ENCODE data around the gene FMO5.

FMO5 gene

DNA sequence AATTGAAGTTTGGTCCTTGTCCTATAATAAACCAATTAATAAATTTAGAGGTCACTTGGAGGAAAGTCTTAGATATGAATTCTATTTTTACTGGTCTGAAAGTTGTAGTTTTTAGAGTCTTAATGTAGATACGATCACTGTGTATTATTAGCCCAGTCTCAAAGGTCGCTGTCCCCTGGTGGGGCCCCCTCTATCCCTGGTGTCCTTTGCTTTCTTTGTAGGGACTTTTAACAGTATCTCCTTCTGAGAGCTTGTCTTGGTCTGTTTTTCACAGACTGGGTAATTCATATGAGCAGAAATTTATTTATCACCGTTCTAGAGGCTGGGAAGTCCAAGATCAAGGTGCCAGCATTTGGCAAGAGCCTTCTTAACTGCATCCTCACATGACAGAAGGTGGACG lies 35.8 kb upstream of the FMO5 start (continued):
- TF ChIP-seq, protein P1, sequence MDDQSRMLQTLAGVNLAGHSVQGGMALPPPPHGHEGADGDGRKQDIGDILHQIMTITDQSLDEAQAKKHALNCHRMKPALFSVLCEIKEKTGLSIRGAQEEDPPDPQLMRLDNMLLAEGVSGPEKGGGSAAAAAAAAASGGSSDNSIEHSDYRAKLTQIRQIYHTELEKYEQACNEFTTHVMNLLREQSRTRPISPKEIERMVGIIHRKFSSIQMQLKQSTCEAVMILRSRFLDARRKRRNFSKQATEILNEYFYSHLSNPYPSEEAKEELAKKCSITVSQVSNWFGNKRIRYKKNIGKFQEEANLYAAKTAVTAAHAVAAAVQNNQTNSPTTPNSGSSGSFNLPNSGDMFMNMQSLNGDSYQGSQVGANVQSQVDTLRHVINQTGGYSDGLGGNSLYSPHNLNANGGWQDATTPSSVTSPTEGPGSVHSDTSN (CRISPR knock-in tag; IDR thresholded peaks at IDR 0.05) = no peak
- no peak for TF ChIP-seq ZNF366 (tag by site-specific recombination; conservative IDR thresholded peaks at IDR 0.05)
- no peak for TF ChIP-seq ZNF768 (tag by site-specific recombination; IDR thresholded peaks at IDR 0.05)

DNA sequence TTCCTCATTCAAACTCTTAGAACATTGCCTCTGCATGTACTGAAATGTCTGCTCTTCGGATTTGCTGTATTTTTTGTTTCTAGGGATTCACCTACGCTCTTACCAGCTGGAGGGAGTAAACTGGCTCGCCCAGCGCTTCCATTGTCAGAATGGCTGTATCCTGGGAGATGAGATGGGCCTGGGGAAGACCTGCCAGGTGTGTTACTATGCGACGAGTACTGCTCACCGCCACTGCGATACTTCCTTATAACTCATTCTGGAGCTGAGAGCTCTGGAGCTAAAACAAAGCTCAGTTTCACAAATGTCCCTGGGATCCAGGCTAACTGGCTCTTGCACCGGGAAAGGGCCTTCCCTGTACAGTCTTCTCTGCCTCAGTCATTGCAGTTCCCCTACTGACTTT lies 27.4 kb upstream of the FMO5 start:
- H3K4me3 ChIP-seq (ENCODE audit: low read depth, low read length) = no peak overlapping the region
- H3K27ac ChIP-seq (ENCODE audit: extremely low read depth, low read depth, low read length) = no peak overlapping the region
- H3K9me3 ChIP-seq (ENCODE audit: control insufficient read depth, insufficient read depth, low read depth, low read length) = no peaks in the 10 kb centered on the region
- ChIA-PET CTCF (interaction anchor here (1.3 to 2.2 kb wide), 2 partner anchors 9 to 21 kb away, joined by 6 to 8 read pairs; no protein-coding TSS in a partner anchor), POLR2A (no interaction called here)
- H3K36me3 ChIP-seq (ENCODE audit: control insufficient read depth in 2 of 2, insufficient read depth in 1 of 2, low read length in 2 of 2) = peaks cover 0 to 45% of the 10 kb centered on the region in 2 experiments; a peak in 2 of 3 replicates
- no peak for TF ChIP-seq ZNF76 (tag by site-specific recombination; IDR thresholded peaks at IDR 0.05; ENCODE audit: borderline replicate concordance, low read depth)
- TF ChIP-seq ZNF561 (tag by site-specific recombination; IDR thresholded peaks at IDR 0.05; ENCODE audit: borderline replicate concordance) = no peak
- no peak for TF ChIP-seq ZNF214 (tag by site-specific recombination; IDR thresholded peaks at IDR 0.05; ENCODE audit: borderline replicate concordance)
- no peak for TF ChIP-seq ZNF2 (tag by site-specific recombination; IDR thresholded peaks at IDR 0.05)
- TF ChIP-seq, protein P2, sequence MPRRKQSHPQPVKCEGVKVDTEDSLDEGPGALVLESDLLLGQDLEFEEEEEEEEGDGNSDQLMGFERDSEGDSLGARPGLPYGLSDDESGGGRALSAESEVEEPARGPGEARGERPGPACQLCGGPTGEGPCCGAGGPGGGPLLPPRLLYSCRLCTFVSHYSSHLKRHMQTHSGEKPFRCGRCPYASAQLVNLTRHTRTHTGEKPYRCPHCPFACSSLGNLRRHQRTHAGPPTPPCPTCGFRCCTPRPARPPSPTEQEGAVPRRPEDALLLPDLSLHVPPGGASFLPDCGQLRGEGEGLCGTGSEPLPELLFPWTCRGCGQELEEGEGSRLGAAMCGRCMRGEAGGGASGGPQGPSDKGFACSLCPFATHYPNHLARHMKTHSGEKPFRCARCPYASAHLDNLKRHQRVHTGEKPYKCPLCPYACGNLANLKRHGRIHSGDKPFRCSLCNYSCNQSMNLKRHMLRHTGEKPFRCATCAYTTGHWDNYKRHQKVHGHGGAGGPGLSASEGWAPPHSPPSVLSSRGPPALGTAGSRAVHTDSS (tag by site-specific recombination; IDR thresholded peaks at IDR 0.05) = no peak
- TF ChIP-seq EGR2 (tag by site-specific recombination; IDR thresholded peaks at IDR 0.05; ENCODE audit: low read depth) = no peak
- TF ChIP-seq, protein P3, sequence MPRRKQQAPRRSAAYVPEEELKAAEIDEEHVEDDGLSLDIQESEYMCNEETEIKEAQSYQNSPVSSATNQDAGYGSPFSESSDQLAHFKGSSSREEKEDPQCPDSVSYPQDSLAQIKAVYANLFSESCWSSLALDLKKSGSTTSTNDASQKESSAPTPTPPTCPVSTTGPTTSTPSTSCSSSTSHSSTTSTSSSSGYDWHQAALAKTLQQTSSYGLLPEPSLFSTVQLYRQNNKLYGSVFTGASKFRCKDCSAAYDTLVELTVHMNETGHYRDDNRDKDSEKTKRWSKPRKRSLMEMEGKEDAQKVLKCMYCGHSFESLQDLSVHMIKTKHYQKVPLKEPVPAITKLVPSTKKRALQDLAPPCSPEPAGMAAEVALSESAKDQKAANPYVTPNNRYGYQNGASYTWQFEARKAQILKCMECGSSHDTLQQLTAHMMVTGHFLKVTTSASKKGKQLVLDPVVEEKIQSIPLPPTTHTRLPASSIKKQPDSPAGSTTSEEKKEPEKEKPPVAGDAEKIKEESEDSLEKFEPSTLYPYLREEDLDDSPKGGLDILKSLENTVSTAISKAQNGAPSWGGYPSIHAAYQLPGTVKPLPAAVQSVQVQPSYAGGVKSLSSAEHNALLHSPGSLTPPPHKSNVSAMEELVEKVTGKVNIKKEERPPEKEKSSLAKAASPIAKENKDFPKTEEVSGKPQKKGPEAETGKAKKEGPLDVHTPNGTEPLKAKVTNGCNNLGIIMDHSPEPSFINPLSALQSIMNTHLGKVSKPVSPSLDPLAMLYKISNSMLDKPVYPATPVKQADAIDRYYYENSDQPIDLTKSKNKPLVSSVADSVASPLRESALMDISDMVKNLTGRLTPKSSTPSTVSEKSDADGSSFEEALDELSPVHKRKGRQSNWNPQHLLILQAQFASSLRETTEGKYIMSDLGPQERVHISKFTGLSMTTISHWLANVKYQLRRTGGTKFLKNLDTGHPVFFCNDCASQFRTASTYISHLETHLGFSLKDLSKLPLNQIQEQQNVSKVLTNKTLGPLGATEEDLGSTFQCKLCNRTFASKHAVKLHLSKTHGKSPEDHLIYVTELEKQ (tag by site-specific recombination; IDR thresholded peaks at IDR 0.05; ENCODE audit: borderline replicate concordance) = no peak
- no peak for TF ChIP-seq ZNF521 (tag by site-specific recombination; IDR thresholded peaks at IDR 0.05)
- TF ChIP-seq ZNF433 (tag by site-specific recombination; IDR thresholded peaks at IDR 0.05; ENCODE audit: low read depth) = no peak
- TF ChIP-seq HOXA7 (CRISPR knock-in tag; IDR thresholded peaks at IDR 0.05; ENCODE audit: borderline replicate concordance) = no peak
- TF ChIP-seq ZNF266 (tag by site-specific recombination; IDR thresholded peaks at IDR 0.05; ENCODE audit: low read depth) = no peak
- TF ChIP-seq ZNF394 (tag by site-specific recombination; IDR thresholded peaks at IDR 0.05; ENCODE audit: borderline replicate concordance) = no peak
- no peak for TF ChIP-seq ZNF473 (tag by site-specific recombination; IDR thresholded peaks at IDR 0.05)
- TF ChIP-seq, protein P4, sequence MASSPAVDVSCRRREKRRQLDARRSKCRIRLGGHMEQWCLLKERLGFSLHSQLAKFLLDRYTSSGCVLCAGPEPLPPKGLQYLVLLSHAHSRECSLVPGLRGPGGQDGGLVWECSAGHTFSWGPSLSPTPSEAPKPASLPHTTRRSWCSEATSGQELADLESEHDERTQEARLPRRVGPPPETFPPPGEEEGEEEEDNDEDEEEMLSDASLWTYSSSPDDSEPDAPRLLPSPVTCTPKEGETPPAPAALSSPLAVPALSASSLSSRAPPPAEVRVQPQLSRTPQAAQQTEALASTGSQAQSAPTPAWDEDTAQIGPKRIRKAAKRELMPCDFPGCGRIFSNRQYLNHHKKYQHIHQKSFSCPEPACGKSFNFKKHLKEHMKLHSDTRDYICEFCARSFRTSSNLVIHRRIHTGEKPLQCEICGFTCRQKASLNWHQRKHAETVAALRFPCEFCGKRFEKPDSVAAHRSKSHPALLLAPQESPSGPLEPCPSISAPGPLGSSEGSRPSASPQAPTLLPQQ (tag by site-specific recombination; IDR thresholded peaks at IDR 0.05) = no peak
- H3K4me1 ChIP-seq (ENCODE audit: control insufficient read depth, insufficient read depth, low read length) = no peaks in the 10 kb centered on the region
